Breast epithelium (tissue), 4 donors: ENCODE measurements around the gene DOCK3. TPM values are rescaled to one million over a fixed set of nuclear protein-coding genes. Genes with fewer than 3 reads are reported as not detected.

Experiments
- DNase-seq, 2 donors: peaks; one replicate each; pipeline ENCODE4 v3.0.0-alpha.2; 2019; ENCODE audit warnings: low spot score in 2 of 2
- H3K27ac ChIP-seq, 2 donors: fragments of 200-600 bp; sonication (generic) in 1 of 2; one replicate each; pipeline ENCODE4 v1.5.1; 2016 to 2019; ENCODE audit warnings: mild to moderate bottlenecking in 1 of 2
- H3K27me3 ChIP-seq, 2 donors: fragments of 200-600 bp; sonication (generic) in 1 of 2; one replicate each; pipeline versions ENCODE4 v1.5.1 to v1.6.0; 2017 to 2019; ENCODE audit warnings: control low read depth in 1 of 2, mild to moderate bottlenecking in 1 of 2
- H3K36me3 ChIP-seq: fragments of 200-600 bp; one replicate; pipeline ENCODE4 v1.5.1; 2019
- H3K4me1 ChIP-seq, 2 donors: fragments of 200-600 bp; sonication (generic); one replicate each; pipeline ENCODE4 v1.5.1; 2016 to 2019; ENCODE audit warnings: control low read depth in 1 of 2
- H3K4me3 ChIP-seq, 3 donors: fragments of 200-600 bp; sonication (generic); 1 replicate in 2 of 3; 2 replicates in 1 of 3; pipeline ENCODE4 v1.5.1; 2016 to 2019; ENCODE audit warnings: mild to moderate bottlenecking in 3 of 3, moderate library complexity in 2 of 3
- H3K9me3 ChIP-seq, 2 donors: fragments of 200-600 bp; sonication (generic) in 1 of 2; one replicate each; pipeline ENCODE4 v1.5.1; 2016 to 2019; ENCODE audit warnings: control low read depth in 1 of 2
- POLR2A ChIP-seq: fragments of 450-650 bp; IDR thresholded peaks from one replicate; pipeline ENCODE4 v1.6.1; 2016; ENCODE audit warnings: antibody characterized with exemption, mild to moderate bottlenecking, moderate library complexity
- POLR2AphosphoS5 ChIP-seq, 3 donors: sonication (generic); formaldehyde crosslinking; IDR thresholded peaks; one replicate each; pipeline ENCODE4 v1.6.1; 2017; ENCODE audit warnings: antibody characterized with exemption in 3 of 3
- intact Hi-C: fragments of 100-400 bp; cut with DNase I; formaldehyde crosslinking; loops from one replicate; pipeline ENCODE4 v1.15.1; 2023; ENCODE audit warnings: low total_unique reads
- total RNA-seq, 3 donors: library from RNA; depleted of rRNA; stranded (reverse); fragments of >200 nt; gene quantifications; one replicate each; pipeline ENCODE4 v1.1.0, GENCODE V29; 2016
- TF ChIP-seq, protein P1 (sequence below), 3 donors: fragments of 450-650 bp; IDR thresholded peaks; one replicate each; pipeline ENCODE4 v1.5.1; 2016 to 2017; ENCODE audit warnings: antibody characterized with exemption in 3 of 3, mild to moderate bottlenecking in 3 of 3, moderate library complexity in 3 of 3

The DOCK3 gene
- total RNA-seq, 3 donors from 2014 or later = 0.64 to 0.73 (median 0.66) TPM

- no peak overlapping the region for H3K4me3 ChIP-seq
- DNase-seq = no peak
- no peaks in the 10 kb centered on the region for H3K9me3 ChIP-seq
- no peaks in the 10 kb centered on the region for H3K27me3 ChIP-seq
- H3K36me3 ChIP-seq = no peaks in the 10 kb centered on the region
- H3K27ac ChIP-seq = no peak overlapping the region
- intact Hi-C loops = no loop called here
- H3K4me1 ChIP-seq = no peaks in the 10 kb centered on the region
- TF ChIP-seq POLR2AphosphoS5 (IDR thresholded peaks at IDR 0.05) (no peak), POLR2A (no peak)
- TF ChIP-seq, protein P1, sequence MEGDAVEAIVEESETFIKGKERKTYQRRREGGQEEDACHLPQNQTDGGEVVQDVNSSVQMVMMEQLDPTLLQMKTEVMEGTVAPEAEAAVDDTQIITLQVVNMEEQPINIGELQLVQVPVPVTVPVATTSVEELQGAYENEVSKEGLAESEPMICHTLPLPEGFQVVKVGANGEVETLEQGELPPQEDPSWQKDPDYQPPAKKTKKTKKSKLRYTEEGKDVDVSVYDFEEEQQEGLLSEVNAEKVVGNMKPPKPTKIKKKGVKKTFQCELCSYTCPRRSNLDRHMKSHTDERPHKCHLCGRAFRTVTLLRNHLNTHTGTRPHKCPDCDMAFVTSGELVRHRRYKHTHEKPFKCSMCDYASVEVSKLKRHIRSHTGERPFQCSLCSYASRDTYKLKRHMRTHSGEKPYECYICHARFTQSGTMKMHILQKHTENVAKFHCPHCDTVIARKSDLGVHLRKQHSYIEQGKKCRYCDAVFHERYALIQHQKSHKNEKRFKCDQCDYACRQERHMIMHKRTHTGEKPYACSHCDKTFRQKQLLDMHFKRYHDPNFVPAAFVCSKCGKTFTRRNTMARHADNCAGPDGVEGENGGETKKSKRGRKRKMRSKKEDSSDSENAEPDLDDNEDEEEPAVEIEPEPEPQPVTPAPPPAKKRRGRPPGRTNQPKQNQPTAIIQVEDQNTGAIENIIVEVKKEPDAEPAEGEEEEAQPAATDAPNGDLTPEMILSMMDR (IDR thresholded peaks at IDR 0.05) = no peak
Observed at GRCh38 chr3:51216291-51216690, 541.6 kb downstream of the DOCK3 start.

GRCh38 chr3:51221959-51222358 lies 547.2 kb downstream of the DOCK3 start:
- H3K27ac ChIP-seq = no peak overlapping the region
- H3K36me3 ChIP-seq = no peaks in the 10 kb centered on the region
- no peak for DNase-seq
- no peak for TF ChIP-seq POLR2A
- TF ChIP-seq, protein P1 (IDR thresholded peaks at IDR 0.05) = no peak
- no peak for TF ChIP-seq POLR2AphosphoS5 (IDR thresholded peaks at IDR 0.05)
- H3K4me3 ChIP-seq = no peak overlapping the region
- H3K9me3 ChIP-seq = no peaks in the 10 kb centered on the region
- no peaks in the 10 kb centered on the region for H3K4me1 ChIP-seq
- H3K27me3 ChIP-seq = no peaks in the 10 kb centered on the region
- intact Hi-C loops = no loop called here

- Histone ChIP-seq H3K9me3 (no peaks in the 10 kb centered on the region), H3K36me3 (no peaks in the 10 kb centered on the region), H3K4me1 (no peaks in the 10 kb centered on the region), H3K4me3 (no peak overlapping the region), H3K27me3 (no peaks in the 10 kb centered on the region), H3K27ac (no peak overlapping the region)
- intact Hi-C loops = no loop called here
- no peak for DNase-seq
- TF ChIP-seq POLR2AphosphoS5 (IDR thresholded peaks at IDR 0.05) (no peak), POLR2A (no peak)
- TF ChIP-seq, protein P1 (IDR thresholded peaks at IDR 0.05) = no peak
Observed at GRCh38 chr3:51224283-51224682, 549.6 kb downstream of the DOCK3 start.

DNA sequence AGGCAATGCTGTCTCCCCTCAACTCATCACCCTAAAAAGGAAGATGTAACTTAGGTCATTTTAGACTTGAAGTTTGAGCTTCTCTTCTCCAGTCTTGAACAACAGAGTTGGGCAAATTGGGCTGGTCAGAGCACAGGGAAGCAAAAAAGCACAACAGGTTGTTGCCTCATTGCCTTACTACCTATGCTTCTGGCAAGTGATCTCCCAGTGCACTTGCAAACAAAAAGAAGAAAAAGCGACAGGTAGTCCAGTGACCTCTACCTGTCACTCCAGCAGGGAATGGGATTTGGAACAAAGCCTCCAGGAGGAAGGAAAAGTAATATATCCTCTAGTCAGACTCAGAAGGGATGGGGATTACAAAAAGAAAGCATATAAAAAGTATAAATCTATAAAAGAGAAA lies 550.1 kb downstream of the DOCK3 start:
- intact Hi-C loops = no loop called here
- Histone ChIP-seq H3K27me3 (no peaks in the 10 kb centered on the region), H3K27ac (no peak overlapping the region), H3K4me1 (no peaks in the 10 kb centered on the region), H3K9me3 (no peaks in the 10 kb centered on the region), H3K36me3 (no peaks in the 10 kb centered on the region), H3K4me3 (no peak overlapping the region)
- TF ChIP-seq POLR2AphosphoS5 (IDR thresholded peaks at IDR 0.05) (no peak), POLR2A (no peak)
- TF ChIP-seq, protein P1 (IDR thresholded peaks at IDR 0.05) = no peak
- DNase-seq = no peak

DNA sequence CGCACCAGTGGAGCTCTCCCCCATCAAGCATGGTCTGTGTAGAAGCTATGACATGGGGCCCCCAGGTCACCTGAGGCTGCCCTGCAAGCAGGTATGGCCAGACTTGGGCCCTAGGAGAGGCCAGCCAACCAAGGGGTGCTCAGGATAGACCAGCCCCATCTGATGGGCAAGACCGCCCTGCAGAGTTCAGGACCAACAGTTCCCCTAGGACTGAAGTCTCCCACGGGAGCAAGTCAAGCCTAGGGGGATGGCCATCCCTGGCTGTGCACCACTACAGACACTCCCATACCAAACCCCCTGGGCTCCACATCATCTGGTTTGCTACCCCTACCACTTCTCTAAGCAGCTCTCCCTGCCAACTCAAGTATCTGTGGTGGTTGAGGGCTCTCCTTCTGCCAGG lies 568.2 kb downstream of the DOCK3 start:
- intact Hi-C loops = no loop called here
- H3K27ac ChIP-seq = no peak overlapping the region

More for the DNA sequence above, 568.2 kb downstream of the DOCK3 start:
- Histone ChIP-seq H3K9me3 (no peaks in the 10 kb centered on the region), H3K27me3 (no peaks in the 10 kb centered on the region), H3K4me1 (no peaks in the 10 kb centered on the region), H3K36me3 (no peaks in the 10 kb centered on the region), H3K4me3 (no peak overlapping the region)
- no peak for DNase-seq
- no peak for TF ChIP-seq POLR2A
- no peak for TF ChIP-seq POLR2AphosphoS5 (IDR thresholded peaks at IDR 0.05)
- TF ChIP-seq, protein P1 (IDR thresholded peaks at IDR 0.05) = no peak
